H9 (cell line): ENCODE results near the gene SLC35A4. TPM values are rescaled to one million over a fixed set of nuclear protein-coding genes. Genes with fewer than 3 reads are reported as not detected.

Experiments used
- DNase-seq: peaks from one replicate; pipeline ENCODE4 v3.0.0-alpha.2; 2017
- H2AFZ ChIP-seq: one replicate; pipeline ENCODE4 v1.6.1; 2013; ENCODE audit warnings: mild to moderate bottlenecking, low read length, control low read depth, moderate library complexity
- H2AK5ac ChIP-seq: 2 replicates; pipeline ENCODE4 v1.6.1; 2013; ENCODE audit warnings: low read length, control low read depth, mixed read lengths; ENCODE audit not compliant: insufficient read length
- H2BK120ac ChIP-seq: one replicate; pipeline ENCODE4 v1.6.1; 2013; ENCODE audit warnings: low read depth, mild to moderate bottlenecking, low read length, control low read depth, inconsistent platforms; ENCODE audit not compliant: poor library complexity, severe bottlenecking
- H2BK12ac ChIP-seq: 2 replicates; pipeline ENCODE4 v1.6.1; 2013; ENCODE audit warnings: low read length, control low read depth, mixed read lengths, low read depth; ENCODE audit not compliant: insufficient read length
- H2BK15ac ChIP-seq: 2 replicates; pipeline ENCODE4 v1.6.1; 2013; ENCODE audit warnings: low read depth, low read length, control low read depth
- H2BK20ac ChIP-seq: one replicate; pipeline ENCODE4 v1.6.1; 2013; ENCODE audit warnings: low read depth, mild to moderate bottlenecking, low read length, control low read depth, inconsistent platforms; ENCODE audit not compliant: poor library complexity, severe bottlenecking
- H2BK5ac ChIP-seq: 2 replicates; pipeline ENCODE4 v1.6.1; 2013; ENCODE audit warnings: low read length, control low read depth, mixed read lengths; ENCODE audit not compliant: insufficient read length
- H3K14ac ChIP-seq: 2 replicates; pipeline ENCODE4 v1.6.1; 2013; ENCODE audit warnings: low read length, control low read depth; ENCODE audit not compliant: insufficient read depth
- H3K18ac ChIP-seq: 2 replicates; pipeline ENCODE4 v1.6.1; 2013; ENCODE audit warnings: low read depth, mild to moderate bottlenecking, mixed read lengths, low read length, control low read depth; ENCODE audit not compliant: insufficient read length
- H3K23ac ChIP-seq: 2 replicates; pipeline ENCODE4 v1.6.1; 2013; ENCODE audit warnings: low read length, control low read depth, mixed read lengths, low read depth; ENCODE audit not compliant: insufficient read length
- H3K23me2 ChIP-seq: 2 replicates; pipeline ENCODE4 v1.6.1; 2013; ENCODE audit warnings: low read depth, mild to moderate bottlenecking, mixed read lengths, low read length, control low read depth; ENCODE audit not compliant: insufficient read length, poor library complexity, severe bottlenecking
- H3K27ac ChIP-seq: 2 replicates; pipeline ENCODE4 v1.5.1; 2013; ENCODE audit warnings: low read length, control low read depth, mixed read lengths, low read depth; ENCODE audit not compliant: insufficient read length
- H3K27me3 ChIP-seq: 2 replicates; pipeline ENCODE4 v1.6.1; 2013; ENCODE audit warnings: low read length, control low read depth, inconsistent platforms; ENCODE audit not compliant: insufficient read depth
- H3K4ac ChIP-seq: 2 replicates; pipeline ENCODE4 v1.6.1; 2013; ENCODE audit warnings: low read depth, mild to moderate bottlenecking, control low read depth, inconsistent platforms, low read length, moderate library complexity
- H3K4me1 ChIP-seq: 2 replicates; pipeline ENCODE4 v1.6.1; 2013; ENCODE audit warnings: low read length, control low read depth, inconsistent platforms; ENCODE audit not compliant: insufficient read depth
- H3K4me2 ChIP-seq: 2 replicates; pipeline ENCODE4 v1.6.1; 2013; ENCODE audit warnings: low read length, control low read depth, mixed read lengths; ENCODE audit not compliant: insufficient read length, insufficient read depth
- H3K56ac ChIP-seq: 2 replicates; pipeline ENCODE4 v1.6.1; 2013; ENCODE audit warnings: low read depth, mild to moderate bottlenecking, mixed read lengths, low read length, control low read depth; ENCODE audit not compliant: insufficient read length
- H3K79me1 ChIP-seq: 2 replicates; pipeline ENCODE4 v1.6.1; 2013; ENCODE audit warnings: low read depth, mild to moderate bottlenecking, moderate library complexity, low read length, control low read depth, inconsistent platforms; ENCODE audit not compliant: insufficient read depth, poor library complexity, severe bottlenecking
- H3K79me2 ChIP-seq: 2 replicates; pipeline ENCODE4 v1.6.1; 2013; ENCODE audit warnings: low read length, control low read depth, inconsistent platforms; ENCODE audit not compliant: insufficient read depth
- H3K9ac ChIP-seq: 2 replicates; pipeline ENCODE4 v1.6.1; 2013; ENCODE audit warnings: low read length, control low read depth, mixed read lengths; ENCODE audit not compliant: insufficient read length; ENCODE audit errors: extremely low read depth
- H3K9me3 ChIP-seq: one replicate; pipeline ENCODE4 v1.6.1; 2013; ENCODE audit warnings: low read depth, low read length, inconsistent platforms; ENCODE audit not compliant: control insufficient read depth
- H3T11ph ChIP-seq: one replicate; pipeline ENCODE4 v1.6.1; 2013; ENCODE audit warnings: mild to moderate bottlenecking, low read length, control low read depth, inconsistent platforms
- H4K20me1 ChIP-seq: one replicate; pipeline ENCODE4 v1.6.1; 2013; ENCODE audit not compliant: control insufficient read depth, insufficient read length, insufficient read depth
- H4K5ac ChIP-seq: 2 replicates; pipeline ENCODE4 v1.6.1; 2013; ENCODE audit warnings: low read depth, mild to moderate bottlenecking, mixed read lengths, low read length, control low read depth; ENCODE audit not compliant: insufficient read length
- H4K8ac ChIP-seq: replicated peaks from 2 replicates; pipeline ENCODE4 v1.6.1; 2013; ENCODE audit warnings: low read length, control low read depth, mixed read lengths, low read depth; ENCODE audit not compliant: insufficient read length
- H4K91ac ChIP-seq: 2 replicates; pipeline ENCODE4 v1.6.1; 2013; ENCODE audit warnings: low read depth, mild to moderate bottlenecking, moderate library complexity, mixed read lengths, low read length, control low read depth; ENCODE audit not compliant: insufficient read length
- H3K27ac Mint-ChIP-seq, 3 experiments: 2 replicates in 2 of 3; 3 replicates in 1 of 3; pipeline ENCODE4 v1.8.0; 2020 to 2021; ENCODE audit warnings: mixed read lengths in 3 of 3, mild to moderate bottlenecking in 1 of 3, moderate library complexity in 1 of 3
- H3K27me3 Mint-ChIP-seq: 2 replicates; pipeline ENCODE4 v1.8.0; 2021; ENCODE audit warnings: low read depth, mild to moderate bottlenecking, moderate library complexity, mixed read lengths
- H3K36me3 Mint-ChIP-seq, 3 experiments: 2 replicates in 2 of 3; 3 replicates in 1 of 3; pipeline ENCODE4 v1.8.0; 2020 to 2021; ENCODE audit warnings: low read depth in 3 of 3, mixed read lengths in 3 of 3; ENCODE audit not compliant: insufficient read depth in 1 of 3
- H3K4me1 Mint-ChIP-seq, 2 experiments: 2 replicates each; pipeline ENCODE4 v1.8.0; 2020; ENCODE audit warnings: mixed read lengths in 2 of 2
- H3K4me3 Mint-ChIP-seq, 2 experiments: 2 replicates in 1 of 2; 3 replicates in 1 of 2; pipeline ENCODE4 v1.8.0; 2020 to 2021; ENCODE audit warnings: mild to moderate bottlenecking in 2 of 2, mixed read lengths in 2 of 2, moderate library complexity in 1 of 2
- H3K9me3 Mint-ChIP-seq, 2 experiments: 2 replicates in 1 of 2; 3 replicates in 1 of 2; pipeline ENCODE4 v1.8.0; 2020; ENCODE audit warnings: mild to moderate bottlenecking in 2 of 2, mixed read lengths in 2 of 2, moderate library complexity in 1 of 2
- CTCF ChIP-seq: fragments of 200-600 bp; sonication (generic); conservative IDR thresholded peaks from 3 replicates; pipeline ENCODE4 v1.8.0; 2021; ENCODE audit warnings: antibody characterized with exemption, mild to moderate bottlenecking
- whole genome bisulfite sequencing: extraction: QIAGEN DNeasy Blood & Tissue Kit; methylation state at CpG from one replicate; pipeline ENCODE4 v1.1.7; 2013; ENCODE audit warnings: missing lambda C conversion rate, low lambda C conversion rate, mixed read lengths; ENCODE audit not compliant: insufficient read length; ENCODE audit errors: extremely low coverage; 5-methylcytosine and 5-hydroxymethylcytosine counted together
- total RNA-seq: library from RNA; stranded (reverse); gene quantifications from 2 replicates; pipeline ENCODE4 v1.2.1, GENCODE V29; 2021

Gene SLC35A4
- total RNA-seq, 1 experiment from 2014 or later, result 92.0 TPM

GRCh38 chr5:140565780-140566095 lies 1.1 kb downstream of the SLC35A4 start:
- H4K91ac ChIP-seq, result no peak overlapping the region
- H3K4me2 ChIP-seq, result peak overlapping the region; percentile 92
- Mint-ChIP-seq H3K4me1 (peaks cover 14 to 18% of the 10 kb centered on the region in 2 experiments), H3K9me3 (no peaks in the 10 kb centered on the region; a peak in 2 of 5 replicates), H3K4me3 (peak overlapping the region; percentile 89 to 98), H3K27ac (no peak overlapping the region), H3K36me3 (peaks cover 9 to 41% (median 27%) of the 10 kb centered on the region in 3 experiments), H3K27me3 (no peaks in the 10 kb centered on the region; the same call in 1 of the 2 replicates)
- H2BK20ac ChIP-seq, result no peak overlapping the region
- no peak overlapping the region for H2BK15ac ChIP-seq
- H2BK120ac ChIP-seq, result no peak overlapping the region
- no peaks in the 10 kb centered on the region for H3K9me3 ChIP-seq
- no peak overlapping the region for H3K18ac ChIP-seq
- H3K56ac ChIP-seq, result no peak overlapping the region
- H3K23ac ChIP-seq, result no peak overlapping the region
- no peaks in the 10 kb centered on the region for H3K27me3 ChIP-seq
- no peak overlapping the region for H4K5ac ChIP-seq
- no peak overlapping the region for H2AFZ ChIP-seq
- no CpG with 5 or more reads among the region's 4 CpGs for WGBS
- no peaks in the 10 kb centered on the region for H3K79me2 ChIP-seq
- peaks cover 4% of the 10 kb centered on the region; the same call in 1 of the 2 replicates for H3K4me1 ChIP-seq
- H2BK12ac ChIP-seq, result no peak overlapping the region
- DNase-seq, result no peak
- no peak overlapping the region for H4K8ac ChIP-seq
- H3K23me2 ChIP-seq, result peaks cover 10% of the 10 kb centered on the region
- no peaks in the 10 kb centered on the region for H4K20me1 ChIP-seq
- H3T11ph ChIP-seq, result no peak overlapping the region
- no peak overlapping the region for H3K9ac ChIP-seq
- H3K27ac ChIP-seq, result no peak overlapping the region
- H2AK5ac ChIP-seq, result no peak overlapping the region
- no peak for TF ChIP-seq CTCF
- H3K4ac ChIP-seq, result no peak overlapping the region
- no peak overlapping the region for H3K14ac ChIP-seq
- H3K79me1 ChIP-seq, result no peaks in the 10 kb centered on the region
- no peak overlapping the region for H2BK5ac ChIP-seq
